ENCODE results near the gene PON2. TPM values are rescaled to one million over a fixed set of nuclear protein-coding genes. Genes with fewer than 3 reads are reported as not detected.

The PON2 gene
- total RNA-seq, 2 donors from 2014 or later: 62.0 to 108 TPM

DNA sequence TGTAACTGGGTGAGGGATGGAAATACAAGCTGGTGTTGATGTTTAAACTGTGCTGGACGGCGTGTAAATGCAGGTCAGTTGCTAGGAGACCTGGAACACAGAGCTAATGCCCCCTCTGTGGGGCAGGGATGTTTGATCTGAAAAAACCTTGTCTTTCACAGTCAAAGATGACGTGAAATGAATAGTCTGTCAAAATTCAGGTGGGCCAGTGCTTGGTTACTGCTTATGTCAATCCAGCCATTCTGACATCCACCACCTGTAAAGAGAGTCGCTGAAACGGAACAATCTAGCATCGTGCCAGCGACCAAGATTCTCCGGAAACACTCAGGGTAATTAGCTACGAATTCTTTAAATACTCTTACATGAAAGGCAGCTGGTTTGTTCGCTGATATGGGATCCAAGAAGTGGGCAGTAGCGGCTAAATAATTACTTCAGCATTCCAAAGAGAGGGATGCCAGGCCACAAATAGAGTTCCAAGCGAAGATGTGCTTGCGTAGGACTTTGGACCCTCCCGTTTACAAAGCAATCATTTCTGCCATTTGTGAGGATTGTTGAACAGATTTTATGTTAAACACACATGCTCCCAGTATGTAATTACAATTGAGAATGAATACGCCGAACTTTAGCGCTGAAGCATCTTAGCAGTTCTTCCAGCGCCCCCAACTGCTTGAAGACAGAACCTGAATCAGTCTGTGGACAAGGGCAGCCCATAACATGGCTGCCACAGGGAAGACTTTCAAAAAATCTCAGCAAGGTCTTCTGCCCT, 43.6 kb upstream of the PON2 start:
- H3K9me3 ChIP-seq: no peaks in the 10 kb centered on the region
- H3K4me1 ChIP-seq: peaks cover 9% of the 10 kb centered on the region
- ATAC-seq (peak; percentile 51), DNase-seq (peak; percentile 30 to 57 (median 39))
- no peaks in the 10 kb centered on the region for H3K27me3 ChIP-seq
- no peak overlapping the region for H3K4me3 ChIP-seq
- no peak overlapping the region for H3K27ac ChIP-seq
- TF ChIP-seq POLR2A (IDR thresholded peaks at IDR 0.05): no peak
- TF ChIP-seq, protein P1, sequence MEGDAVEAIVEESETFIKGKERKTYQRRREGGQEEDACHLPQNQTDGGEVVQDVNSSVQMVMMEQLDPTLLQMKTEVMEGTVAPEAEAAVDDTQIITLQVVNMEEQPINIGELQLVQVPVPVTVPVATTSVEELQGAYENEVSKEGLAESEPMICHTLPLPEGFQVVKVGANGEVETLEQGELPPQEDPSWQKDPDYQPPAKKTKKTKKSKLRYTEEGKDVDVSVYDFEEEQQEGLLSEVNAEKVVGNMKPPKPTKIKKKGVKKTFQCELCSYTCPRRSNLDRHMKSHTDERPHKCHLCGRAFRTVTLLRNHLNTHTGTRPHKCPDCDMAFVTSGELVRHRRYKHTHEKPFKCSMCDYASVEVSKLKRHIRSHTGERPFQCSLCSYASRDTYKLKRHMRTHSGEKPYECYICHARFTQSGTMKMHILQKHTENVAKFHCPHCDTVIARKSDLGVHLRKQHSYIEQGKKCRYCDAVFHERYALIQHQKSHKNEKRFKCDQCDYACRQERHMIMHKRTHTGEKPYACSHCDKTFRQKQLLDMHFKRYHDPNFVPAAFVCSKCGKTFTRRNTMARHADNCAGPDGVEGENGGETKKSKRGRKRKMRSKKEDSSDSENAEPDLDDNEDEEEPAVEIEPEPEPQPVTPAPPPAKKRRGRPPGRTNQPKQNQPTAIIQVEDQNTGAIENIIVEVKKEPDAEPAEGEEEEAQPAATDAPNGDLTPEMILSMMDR (IDR thresholded peaks at IDR 0.05): peak in 5 of 7 experiments; percentile 17 to 42 (median 33)
- WGBS, 2 donors: 19 to 28% methylated on average over 18 of the region's 18 CpGs
- H3K36me3 ChIP-seq (replicated peaks in 1 of 2; ENCODE audit: insufficient read depth in 1 of 2, low read depth in 2 of 2): no peaks in the 10 kb centered on the region
- intact Hi-C loops (cut with DNase I): no loop called here

DNA sequence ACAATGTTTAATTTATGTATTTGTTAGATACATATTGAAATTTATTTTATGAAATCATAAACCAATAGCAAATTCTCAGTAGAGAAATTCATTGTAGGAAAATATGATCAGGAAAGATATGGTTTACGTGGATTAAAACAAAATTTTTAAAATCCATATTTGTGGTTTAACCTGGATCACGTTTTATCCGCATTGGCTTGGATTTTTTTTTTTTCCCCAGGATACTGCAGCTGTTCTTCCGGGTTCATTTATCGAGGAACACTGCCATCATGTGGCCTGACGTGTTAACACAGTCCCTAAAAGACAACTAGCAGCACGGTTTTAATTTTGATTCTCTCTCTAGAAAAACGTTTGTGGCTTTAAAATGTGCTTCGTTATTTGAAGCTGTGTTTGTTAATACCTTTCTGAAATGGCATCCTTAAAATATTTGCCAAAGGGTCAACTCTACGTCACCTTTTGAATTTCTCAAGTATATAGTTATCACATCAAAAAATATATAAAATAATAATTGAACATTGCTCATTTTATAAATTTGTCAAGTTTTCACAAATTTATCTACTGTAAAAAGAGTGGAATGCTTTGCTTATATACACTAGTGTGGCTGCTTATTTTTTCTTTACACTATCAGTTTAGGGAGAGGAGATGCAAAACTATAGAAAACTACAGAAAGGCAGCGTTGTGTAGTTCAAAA, 42.2 kb upstream of the PON2 start:
- Histone ChIP-seq H3K9me3 (no peaks in the 10 kb centered on the region), H3K4me3 (no peak overlapping the region), H3K36me3 (replicated peaks in 1 of 2; ENCODE audit: insufficient read depth in 1 of 2, low read depth in 2 of 2) (no peaks in the 10 kb centered on the region), H3K27ac (no peak overlapping the region), H3K4me1 (peaks cover 12% of the 10 kb centered on the region), H3K27me3 (no peaks in the 10 kb centered on the region)
- 8 to 9% methylated on average over 11 of the region's 11 CpGs for WGBS, 2 donors
- no peak for TF ChIP-seq POLR2A (IDR thresholded peaks at IDR 0.05)
- TF ChIP-seq, protein P1 (IDR thresholded peaks at IDR 0.05): peak; percentile 28 to 85 (median 83)
- ATAC-seq: peak; percentile 87
- peak; percentile 74 to 84 (median 80) for DNase-seq
- intact Hi-C loops (cut with DNase I): no loop called here

DNA sequence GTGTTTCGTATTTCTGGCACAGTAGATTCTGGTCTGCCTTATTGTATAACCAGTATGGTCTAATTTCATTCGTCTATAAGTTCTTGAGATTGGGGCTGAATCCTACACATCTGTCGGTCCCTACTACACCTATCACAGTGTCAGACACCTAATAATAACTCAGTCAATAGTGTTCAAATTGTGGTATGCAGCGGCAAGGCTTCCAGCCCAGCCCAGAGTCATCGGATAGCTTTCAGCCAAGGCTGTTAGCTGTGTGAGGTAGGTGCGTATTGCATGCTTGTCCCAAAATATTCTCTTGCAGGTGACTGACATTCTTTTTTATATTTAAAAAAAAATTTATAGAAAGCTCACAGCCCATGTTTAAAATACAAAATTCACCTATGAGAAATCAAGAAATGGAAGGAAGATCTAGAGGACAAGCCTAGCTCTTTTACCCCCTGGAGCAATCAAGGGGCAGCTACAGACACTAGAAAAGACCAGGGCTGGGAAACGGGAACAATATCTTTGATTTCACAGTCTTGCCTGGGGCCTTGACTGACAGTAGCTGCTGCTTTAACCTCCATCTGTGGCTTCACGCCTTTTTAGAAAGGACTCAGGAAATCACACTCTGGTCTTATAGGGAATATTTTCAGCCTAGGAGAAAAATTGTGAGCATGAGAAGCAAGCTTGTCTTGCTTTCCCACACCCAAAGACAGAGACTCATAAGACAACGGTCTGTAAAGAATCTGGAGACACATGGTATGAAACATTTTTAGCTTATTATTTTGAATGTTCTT, 41.4 kb upstream of the PON2 start:
- Histone ChIP-seq H3K27me3 (no peaks in the 10 kb centered on the region), H3K9me3 (no peaks in the 10 kb centered on the region), H3K27ac (no peak overlapping the region), H3K36me3 (replicated peaks in 1 of 2; ENCODE audit: insufficient read depth in 1 of 2, low read depth in 2 of 2) (no peaks in the 10 kb centered on the region), H3K4me1 (peaks cover 12% of the 10 kb centered on the region), H3K4me3 (no peak overlapping the region)
- DNase-seq: no peak
- ATAC-seq: no peak
- 78 to 82% methylated on average over 9 of the region's 9 CpGs for WGBS, 2 donors
- TF ChIP-seq, protein P1 (IDR thresholded peaks at IDR 0.05): no peak
- TF ChIP-seq POLR2A (IDR thresholded peaks at IDR 0.05): no peak
- intact Hi-C loops (cut with DNase I): no loop called here

DNA sequence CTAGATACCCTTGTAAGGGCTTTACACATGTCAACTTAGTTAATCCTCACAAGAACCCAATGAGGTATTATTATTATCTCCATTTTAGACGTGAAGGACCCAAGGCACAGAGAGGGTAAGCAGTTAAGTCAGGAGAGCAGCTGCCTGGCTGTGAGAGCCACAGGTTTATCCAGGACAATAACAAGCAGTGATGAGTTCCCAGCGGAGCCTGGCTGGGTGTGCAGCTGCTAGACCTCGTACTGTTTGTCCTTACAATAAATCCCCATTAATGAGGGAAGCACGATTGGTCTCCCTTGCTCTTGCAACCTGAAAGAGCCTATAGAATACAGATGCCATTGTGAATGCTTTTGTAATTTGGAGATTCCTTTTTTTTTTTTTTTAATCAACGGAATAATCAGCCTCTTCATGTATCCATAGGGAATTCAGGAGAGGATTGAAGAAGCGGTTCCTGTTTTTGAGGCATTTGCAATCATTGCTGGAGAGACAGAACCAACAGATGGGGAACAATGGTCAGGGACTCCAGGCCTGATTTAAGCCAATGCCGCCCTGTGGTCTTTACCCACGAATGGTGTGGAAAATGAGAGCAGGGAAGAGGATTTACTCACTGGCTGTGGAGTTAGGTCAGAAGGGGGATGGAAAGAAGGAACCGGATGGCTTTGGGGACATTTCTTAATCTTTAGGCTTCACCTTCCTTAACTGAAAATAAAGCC, 38.6 kb upstream of the PON2 start:
- TF ChIP-seq POLR2A (IDR thresholded peaks at IDR 0.05): no peak
- TF ChIP-seq, protein P1 (IDR thresholded peaks at IDR 0.05): no peak
- intact Hi-C loops (cut with DNase I): no loop called here
- Histone ChIP-seq H3K27ac (no peak overlapping the region), H3K36me3 (replicated peaks in 1 of 2; ENCODE audit: insufficient read depth in 1 of 2, low read depth in 2 of 2) (no peaks in the 10 kb centered on the region), H3K4me1 (peaks cover 11% of the 10 kb centered on the region), H3K27me3 (no peaks in the 10 kb centered on the region), H3K9me3 (no peaks in the 10 kb centered on the region), H3K4me3 (no peak overlapping the region)
- 76 to 80% methylated on average over 9 of the region's 9 CpGs for WGBS, 2 donors
- no peak for DNase-seq
- no peak for ATAC-seq

Data from body of pancreas (tissue), 4 donors.